ENCODE data around the gene SDSL.

DNA sequence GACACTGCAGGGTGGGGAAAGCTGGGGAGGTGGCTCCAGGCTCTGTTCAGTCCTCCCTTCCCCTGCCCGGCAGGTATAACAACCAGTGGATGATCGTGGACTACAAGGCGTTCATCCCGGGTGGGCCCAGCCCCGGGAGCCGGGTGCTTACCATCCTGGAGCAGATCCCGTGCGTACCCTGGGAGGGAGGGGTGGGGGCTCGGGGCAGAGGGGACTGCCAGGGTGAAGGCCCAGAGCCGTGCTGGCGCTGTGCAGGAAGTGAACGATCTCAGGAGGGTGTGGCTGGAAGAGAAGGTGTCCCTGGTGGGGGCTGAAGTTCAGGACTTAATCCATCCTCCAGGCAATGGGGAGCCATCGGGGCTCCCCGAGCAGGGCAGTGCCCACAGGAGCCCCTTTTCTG, 37.4 kb upstream of the SDSL start:
- no peak for TF ChIP-seq EP300 (IDR thresholded peaks at IDR 0.05)
- TF ChIP-seq, protein P1, sequence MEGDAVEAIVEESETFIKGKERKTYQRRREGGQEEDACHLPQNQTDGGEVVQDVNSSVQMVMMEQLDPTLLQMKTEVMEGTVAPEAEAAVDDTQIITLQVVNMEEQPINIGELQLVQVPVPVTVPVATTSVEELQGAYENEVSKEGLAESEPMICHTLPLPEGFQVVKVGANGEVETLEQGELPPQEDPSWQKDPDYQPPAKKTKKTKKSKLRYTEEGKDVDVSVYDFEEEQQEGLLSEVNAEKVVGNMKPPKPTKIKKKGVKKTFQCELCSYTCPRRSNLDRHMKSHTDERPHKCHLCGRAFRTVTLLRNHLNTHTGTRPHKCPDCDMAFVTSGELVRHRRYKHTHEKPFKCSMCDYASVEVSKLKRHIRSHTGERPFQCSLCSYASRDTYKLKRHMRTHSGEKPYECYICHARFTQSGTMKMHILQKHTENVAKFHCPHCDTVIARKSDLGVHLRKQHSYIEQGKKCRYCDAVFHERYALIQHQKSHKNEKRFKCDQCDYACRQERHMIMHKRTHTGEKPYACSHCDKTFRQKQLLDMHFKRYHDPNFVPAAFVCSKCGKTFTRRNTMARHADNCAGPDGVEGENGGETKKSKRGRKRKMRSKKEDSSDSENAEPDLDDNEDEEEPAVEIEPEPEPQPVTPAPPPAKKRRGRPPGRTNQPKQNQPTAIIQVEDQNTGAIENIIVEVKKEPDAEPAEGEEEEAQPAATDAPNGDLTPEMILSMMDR (IDR thresholded peaks at IDR 0.05): no peak
- TF ChIP-seq POLR2A (IDR thresholded peaks at IDR 0.05): no peak

Data from sigmoid colon (tissue), 4 donors.